SK-N-DZ (cell line): ENCODE data around the gene PLCH1.

Experiments
- DNase-seq: peaks from one replicate; pipeline ENCODE4 v3.0.0-alpha.2; 2015; ENCODE audit warnings: low spot score

Gene PLCH1

GRCh38 chr3:155690921-155691320, 54.0 kb downstream of the PLCH1 start:
- DNase-seq, result no peak

DNA sequence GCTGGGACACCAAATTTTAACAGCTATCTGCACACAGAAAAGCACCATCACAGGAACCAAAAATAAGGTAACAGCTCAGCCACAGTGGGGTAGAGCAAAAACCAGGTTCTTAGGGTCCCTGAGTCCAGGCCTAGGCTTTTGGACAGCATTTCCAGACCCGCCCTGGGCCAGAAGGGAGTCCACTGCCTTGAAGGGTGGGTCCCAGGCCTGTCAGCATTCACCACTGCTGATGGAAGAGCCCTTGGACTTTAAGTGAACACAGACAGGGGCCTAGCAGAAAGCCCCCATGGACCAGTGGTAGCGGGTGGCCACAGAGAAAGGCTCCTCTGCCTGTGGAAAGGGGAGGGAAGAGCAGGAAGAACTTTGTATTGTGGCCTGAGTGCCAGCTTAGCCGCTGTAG, 56.4 kb downstream of the PLCH1 start:
- DNase-seq, result no peak

DNA sequence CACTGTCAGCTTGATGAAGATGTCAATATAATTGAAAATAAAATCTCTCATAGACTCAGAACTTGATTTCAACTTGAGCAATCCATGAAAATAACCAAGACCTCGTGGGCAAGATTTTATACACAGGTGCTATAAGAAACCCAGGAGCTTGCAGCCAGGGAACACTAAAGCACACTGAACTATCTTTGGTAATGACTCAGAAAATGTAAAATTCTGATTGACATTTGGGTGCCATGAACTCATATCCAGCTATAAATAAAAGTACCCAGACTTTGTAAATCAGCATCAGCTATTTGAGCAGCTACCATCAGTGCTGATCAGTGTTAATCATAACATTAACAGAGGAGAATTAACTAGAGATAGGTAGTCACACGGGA, 61.5 kb downstream of the PLCH1 start:
- no peak for DNase-seq

DNA sequence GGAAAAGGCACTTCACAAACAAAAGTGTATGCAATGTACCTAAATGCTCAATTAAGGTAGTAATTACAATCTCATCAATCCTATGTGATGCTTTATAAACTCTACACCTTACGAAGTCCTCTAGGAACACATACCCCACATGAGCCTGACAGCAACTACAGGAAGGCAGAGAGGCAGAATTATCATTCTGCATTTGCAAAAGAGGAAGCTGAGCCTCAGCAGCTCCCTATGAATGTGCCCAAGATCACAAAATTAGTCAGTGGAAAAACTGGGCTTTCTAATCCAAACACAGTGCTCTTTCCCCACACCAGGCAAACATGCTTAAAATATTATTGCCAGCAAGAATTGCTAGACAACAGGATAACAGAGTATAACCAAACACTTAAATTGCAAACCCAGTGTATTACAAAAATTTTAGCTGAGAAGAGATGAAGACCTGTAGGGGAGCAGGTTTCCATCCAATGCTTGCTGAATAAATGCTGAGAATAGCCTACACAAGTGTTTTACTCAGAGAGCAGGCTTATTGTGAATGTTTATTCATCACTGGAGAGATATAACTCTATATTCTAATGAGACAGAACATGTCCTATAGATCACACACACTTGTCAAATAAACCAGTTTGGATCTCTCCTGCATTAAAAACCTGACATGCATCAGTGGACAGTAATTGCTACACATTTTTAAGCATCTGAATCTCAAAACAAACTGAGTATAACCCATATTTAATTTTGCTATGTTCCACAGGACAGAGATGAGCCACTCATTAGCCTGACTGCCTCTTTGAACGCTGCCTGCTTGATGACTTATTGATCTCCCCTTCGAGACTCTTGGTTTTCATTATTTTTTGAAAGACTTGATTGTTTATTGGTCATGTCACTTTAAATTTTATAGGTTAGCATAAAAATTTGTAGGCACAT, 62.2 kb downstream of the PLCH1 start:
- no peak for DNase-seq

DNA sequence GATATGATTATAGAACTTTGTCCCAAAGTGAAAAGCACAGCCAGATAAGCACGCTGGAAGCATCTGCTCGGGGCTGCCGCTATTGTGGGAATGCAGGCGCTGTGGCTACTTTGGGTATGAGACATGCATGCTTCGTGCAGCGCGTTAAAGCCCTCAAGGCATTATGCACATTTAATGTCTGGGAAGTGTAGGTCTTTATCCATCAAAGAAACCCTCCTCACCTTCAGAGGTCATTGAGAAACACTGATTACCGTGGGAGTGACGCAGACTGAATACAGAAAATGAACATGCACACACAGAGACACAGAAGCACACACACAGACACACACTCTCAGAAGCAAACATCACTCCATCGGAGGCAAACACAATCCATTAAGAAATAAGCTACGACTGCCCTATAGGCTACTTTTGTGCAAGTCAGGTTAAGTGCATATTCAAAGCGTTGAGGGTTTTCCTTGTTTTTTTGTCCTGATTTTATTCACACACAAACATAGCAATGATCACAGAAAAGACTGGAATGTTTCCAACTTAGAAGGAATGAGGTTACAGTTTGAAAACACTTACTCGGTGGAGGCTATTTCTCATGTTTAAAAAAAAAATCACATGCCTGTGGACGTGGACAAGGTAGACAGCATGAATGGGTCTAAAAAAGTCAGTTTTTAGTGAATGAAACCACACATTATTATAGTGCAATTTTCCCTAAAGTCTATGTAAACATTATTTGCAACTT, 68.5 kb downstream of the PLCH1 start:
- DNase-seq, result no peak

GRCh38 chr3:155675094-155675493, 69.8 kb downstream of the PLCH1 start:
- no peak for DNase-seq

GRCh38 chr3:155673421-155673820, 71.5 kb downstream of the PLCH1 start:
- no peak for DNase-seq

- DNase-seq, result no peak
These were observed 74.5 kb downstream of the PLCH1 start for GRCh38 chr3:155670335-155670734.

DNA sequence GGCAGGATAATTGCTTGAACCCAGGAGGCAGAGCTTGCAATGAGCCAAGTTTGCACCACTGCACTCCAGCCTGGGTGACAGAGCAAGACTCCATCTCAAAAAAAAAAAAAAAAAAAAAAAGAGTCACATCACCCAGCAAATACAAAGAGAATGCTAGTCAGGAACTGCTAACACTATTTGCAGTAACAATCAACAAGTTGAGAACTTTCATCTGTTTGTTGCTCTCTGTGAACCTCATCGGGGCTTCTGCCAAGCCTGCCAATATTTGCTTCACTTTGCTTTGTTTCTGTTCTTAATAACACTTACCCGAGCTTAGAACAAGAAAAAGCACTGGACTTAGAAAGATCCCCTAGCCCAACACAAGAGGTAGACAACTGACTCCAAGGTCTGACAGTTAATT, 76.9 kb downstream of the PLCH1 start:
- DNase-seq, result no peak

DNA sequence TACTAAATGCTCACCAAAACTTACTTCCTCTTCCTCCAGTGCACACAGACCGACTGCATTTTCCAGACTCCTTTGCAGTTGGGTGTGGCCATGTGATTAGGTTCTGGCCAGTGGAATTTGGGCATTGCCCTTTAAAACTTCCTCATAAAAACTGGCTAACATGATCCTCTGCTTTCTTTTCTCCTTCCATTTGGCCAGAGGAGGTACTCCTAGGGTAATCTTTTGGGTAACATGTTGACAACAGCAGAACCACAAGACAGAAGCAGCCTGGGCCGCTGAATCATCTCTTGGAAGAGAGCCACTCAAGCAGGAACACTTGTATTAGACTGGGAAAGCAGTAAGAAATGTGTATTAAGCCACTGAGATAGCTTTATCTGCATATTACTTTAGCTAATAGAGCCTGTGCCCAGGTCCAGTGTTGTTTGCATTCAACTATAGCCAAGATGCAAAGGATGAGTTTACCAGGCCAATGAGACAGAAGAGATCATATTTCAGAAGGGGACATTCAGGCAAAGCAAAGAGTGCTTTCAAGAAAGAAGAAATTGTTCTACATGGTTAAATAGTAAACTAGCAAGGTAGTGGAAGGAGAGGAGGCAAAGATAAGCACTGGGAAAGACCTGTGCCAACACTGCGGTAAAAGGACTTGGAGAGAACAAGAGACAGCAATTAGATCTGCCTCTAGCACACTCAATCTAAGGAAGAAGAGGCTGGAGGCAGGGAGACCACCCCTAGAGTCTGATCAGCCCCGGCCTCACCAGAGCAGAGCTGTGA, 79.8 kb downstream of the PLCH1 start:
- no peak for DNase-seq

GRCh38 chr3:155663467-155664212, 81.2 kb downstream of the PLCH1 start:
- DNase-seq, result no peak

GRCh38 chr3:155661760-155662159, 83.1 kb downstream of the PLCH1 start:
- no peak for DNase-seq

- no peak for DNase-seq
These were observed 83.8 kb downstream of the PLCH1 start for GRCh38 chr3:155661042-155661441.

DNA sequence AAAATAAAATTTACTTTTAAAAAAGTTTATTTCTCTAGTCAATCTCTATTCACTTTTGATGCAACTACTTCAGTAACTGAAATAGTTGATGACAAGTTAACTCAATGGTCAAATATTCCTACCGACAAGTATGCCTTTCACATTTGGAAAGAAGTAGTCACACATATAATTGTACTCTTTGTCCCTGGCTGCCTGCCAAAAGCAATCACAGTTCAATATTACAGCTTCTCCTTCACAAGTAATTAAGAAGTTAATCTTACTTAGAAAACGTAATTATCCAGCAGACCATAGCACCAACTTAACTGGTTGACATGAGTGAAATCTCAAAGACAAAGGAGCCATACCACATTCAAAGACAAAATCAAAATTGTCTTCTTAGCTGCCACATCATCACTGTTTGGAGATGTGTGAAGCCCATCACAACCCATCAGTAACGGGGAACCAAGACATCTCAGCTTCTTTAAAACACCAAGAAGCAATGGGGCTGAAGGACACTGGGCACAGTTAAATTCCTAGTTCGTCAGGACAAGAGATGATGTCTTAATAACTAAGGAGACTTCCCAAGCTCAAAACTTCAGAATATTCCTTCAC, 86.1 kb downstream of the PLCH1 start:
- DNase-seq, result no peak

DNA sequence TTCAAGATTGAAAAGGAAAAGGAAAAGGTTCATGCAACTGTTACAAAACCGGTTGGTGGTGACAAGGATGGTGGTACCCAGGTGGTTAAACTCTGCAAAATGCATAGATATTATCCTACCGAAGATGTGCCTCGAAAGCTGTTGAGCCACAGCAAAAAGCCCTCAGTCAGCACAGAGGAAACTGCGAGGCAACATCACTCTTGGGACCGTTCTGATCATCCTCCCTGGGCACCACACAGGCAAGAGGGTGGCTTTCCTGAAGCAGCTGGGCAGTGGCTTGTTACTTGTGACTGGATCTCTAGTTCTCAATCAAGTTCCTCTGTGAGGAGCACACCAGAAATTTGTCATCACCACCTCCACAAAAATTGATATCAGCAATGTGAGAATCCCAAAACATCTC, 86.9 kb downstream of the PLCH1 start:
- no peak for DNase-seq

GRCh38 chr3:155657161-155657560, 87.7 kb downstream of the PLCH1 start:
- no peak for DNase-seq

DNA sequence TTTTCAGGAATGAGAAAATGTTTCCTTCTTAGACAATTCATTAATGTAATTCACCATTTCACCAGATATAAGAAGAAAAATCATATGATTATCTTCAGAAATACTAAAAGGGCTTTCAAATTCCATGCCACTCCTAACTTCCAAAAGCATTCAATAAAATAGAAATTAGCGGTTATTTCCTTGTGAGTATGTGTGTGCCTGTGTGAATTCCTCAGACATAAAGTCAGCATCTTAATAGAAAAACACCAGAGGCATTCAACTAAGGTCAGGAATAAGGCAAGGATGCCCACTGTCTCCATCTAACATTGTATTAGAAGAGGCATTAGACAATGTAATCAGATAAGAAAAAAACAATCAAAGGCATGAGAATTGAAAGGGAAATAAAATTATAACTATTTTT, 88.4 kb downstream of the PLCH1 start:
- DNase-seq, result no peak

- DNase-seq, result no peak
These were observed 93.2 kb downstream of the PLCH1 start for GRCh38 chr3:155651489-155652218.

GRCh38 chr3:155648013-155648591, 96.8 kb downstream of the PLCH1 start:
- no peak for DNase-seq

DNA sequence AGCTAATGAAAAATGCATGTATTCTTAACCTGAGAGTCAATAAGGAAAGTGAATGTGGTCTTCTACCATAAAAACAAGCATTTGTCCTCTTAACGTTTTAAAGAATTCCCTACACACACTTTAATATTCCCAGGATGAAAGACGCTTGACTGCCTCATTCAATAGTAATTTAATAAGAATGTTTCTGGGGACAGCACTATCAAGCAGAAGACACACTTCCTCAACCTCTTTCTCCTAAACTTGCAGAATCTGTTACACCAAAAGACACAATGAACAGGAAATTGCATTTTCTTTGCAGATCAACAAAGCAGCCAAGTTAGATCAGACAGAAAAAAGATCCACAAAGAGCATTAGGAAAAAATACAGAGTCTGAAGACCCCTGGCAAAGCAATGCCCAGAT, 97.7 kb downstream of the PLCH1 start:
- DNase-seq, result no peak
